Adrenal gland (tissue), 12 donors: ENCODE measurements around the gene SERTAD3. TPM values are rescaled to one million over a fixed set of nuclear protein-coding genes. Genes with fewer than 3 reads are reported as not detected.

Experiments used
- DNase-seq, 7 donors: peaks; one replicate each; pipeline ENCODE4 v3.0.0-alpha.2; 2019 to 2020
- H3K27ac ChIP-seq, 5 donors: fragments of 200-600 bp; sonication (generic) in 4 of 5; 1 replicate in 3 of 5; 2 replicates in 2 of 5; pipeline versions ENCODE4 v1.5.1 to v1.8.0; 2016 to 2020; ENCODE audit warnings: mild to moderate bottlenecking in 1 of 5
- H3K27me3 ChIP-seq: fragments of 200-600 bp; 2 replicates; pipeline ENCODE4 v1.8.0; 2021
- H3K36me3 ChIP-seq, 2 donors: fragments of 200-600 bp; replicated peaks in 1 of 2; 1 replicate in 1 of 2; 2 replicates in 1 of 2; pipeline versions ENCODE4 v1.5.1 to v1.8.0; 2018 to 2022
- H3K4me1 ChIP-seq, 2 donors: fragments of 200-600 bp; replicated peaks in 1 of 2; 1 replicate in 1 of 2; 2 replicates in 1 of 2; pipeline versions ENCODE4 v1.5.1 to v1.8.0; 2018 to 2021
- H3K4me3 ChIP-seq, 4 donors: fragments of 200-600 bp; sonication (generic) in 3 of 4; one replicate each; pipeline ENCODE4 v1.5.1; 2016 to 2018
- H3K9me3 ChIP-seq, 3 donors: fragments of 200-600 bp; sonication (generic) in 1 of 3; replicated peaks in 1 of 3; 1 replicate in 2 of 3; 2 replicates in 1 of 3; pipeline versions ENCODE4 v1.5.1 to v1.8.0; 2016 to 2021
- CTCF ChIP-seq, 6 experiments: fragments of 450-650 bp in 4 of 6; fragments of 200-600 bp in 2 of 6; sonication (generic) in 1 of 6; IDR thresholded peaks; 1 replicate in 5 of 6; 2 replicates in 1 of 6; pipeline versions ENCODE4 v1.5.1 to v1.8.0; 2016 to 2021; ENCODE audit warnings: antibody characterized with exemption in 6 of 6, mild to moderate bottlenecking in 2 of 6, moderate library complexity in 1 of 6
- POLR2A ChIP-seq, 2 donors: fragments of 450-650 bp; IDR thresholded peaks; one replicate each; pipeline ENCODE4 v1.6.1; 2017; ENCODE audit warnings: antibody characterized with exemption in 2 of 2, mild to moderate bottlenecking in 2 of 2, moderate library complexity in 1 of 2
- WGBS, 4 donors: extraction: QIAGEN DNeasy Blood & Tissue Kit in 2 of 4; methylation state at CpG; one replicate each; pipeline versions ENCODE4 v1.1.5 to v1.1.7; 2013 to 2017; 5-methylcytosine and 5-hydroxymethylcytosine counted together
- intact Hi-C, 2 donors: fragments of 100-400 bp; cut with DNase I; formaldehyde crosslinking; loops; one replicate each; pipeline versions ENCODE4 v1.14.1 to v1.15.0; 2022 to 2023
- polyA plus RNA-seq, 3 donors: library from polyadenylated mRNA; stranded (reverse); fragments of 200-250 nt in 2 of 3; fragments of 350-450 nt in 1 of 3; fragmentation: Illumina TruSeq in 1 of 3; extraction: RNeasy Lipid Tissue Mini Kit (QIAGEN cat#74804) in 1 of 3; gene quantifications; one replicate each; pipeline ENCODE4 v1.2.3, GENCODE V29; 2013 to 2014
- total RNA-seq, 9 donors: library from RNA; depleted of rRNA in 4 of 9; stranded (reverse); fragments of >200 nt in 4 of 9; fragments of 120-200 nt in 1 of 9; fragmentation: NEBNext Ultra II Directional in 1 of 9; extraction: Animal tissue kit (Norgen Biotek cat#: 25700) in 1 of 9; gene quantifications; one replicate each; pipeline versions ENCODE4 v1.1.0 to v1.2.4, GENCODE V29; 2013 to 2023
- donor health status: healthy with polysubstance abuse.
- donor health status: Bipolar disorder and iron deficiency.
- donor health status: DM: yes; HTN: yes; CAD: no.
- donor health status: DM: no; HTN: no; CAD: no.
- donor health status: DM: no; HTN: no; CAD: no.
- donor health status: DM: yes; HTN: yes; CAD: no.

SERTAD3 gene
- total and polyA plus RNA-seq, 12 donors = 12.1 to 60.2 (median 29.5) TPM

- no peak overlapping the region for H3K4me3 ChIP-seq
- no peaks in the 10 kb centered on the region for H3K27me3 ChIP-seq
- H3K27ac ChIP-seq = no peak overlapping the region
- intact Hi-C loops = no loop called here
- TF ChIP-seq POLR2A (IDR thresholded peaks at IDR 0.05) = no peak
- no peak for TF ChIP-seq CTCF (IDR thresholded peaks at IDR 0.05)
- WGBS, 4 donors = 88 to 97% (median 95%) methylated on average over 3 of the region's 3 CpGs
- no peaks in the 10 kb centered on the region for H3K36me3 ChIP-seq
- no peak for DNase-seq
- H3K4me1 ChIP-seq = peaks cover 10 to 12% of the 10 kb centered on the region in 2 donors
- H3K9me3 ChIP-seq = no peaks in the 10 kb centered on the region
Measured at GRCh38 chr19:40471111-40471510, 27.0 kb upstream of the SERTAD3 start.

GRCh38 chr19:40469011-40469410 lies 24.9 kb upstream of the SERTAD3 start:
- Histone ChIP-seq H3K9me3 (no peaks in the 10 kb centered on the region), H3K4me1 (peaks cover 21 to 25% of the 10 kb centered on the region in 2 donors), H3K27me3 (no peaks in the 10 kb centered on the region), H3K27ac (no peak overlapping the region), H3K36me3 (no peaks in the 10 kb centered on the region), H3K4me3 (no peak overlapping the region)
- 89 to 94% (median 90%) methylated on average over 6 of the region's 6 CpGs for WGBS, 4 donors
- intact Hi-C loops = loop anchor here in 1 of 2 donors (10.0 kb wide), 1 partner anchor 126 kb away; no protein-coding TSS in a partner anchor
- no peak for DNase-seq
- TF ChIP-seq POLR2A (IDR thresholded peaks at IDR 0.05) (no peak), CTCF (IDR thresholded peaks at IDR 0.05) (no peak)

GRCh38 chr19:40466985-40467734 lies 23.0 kb upstream of the SERTAD3 start, which contains the start of gene SPTBN4:
TSS of gene SPTBN4 (plus strand) at chr19:40467001. CDS start at chr19:40472622, 5,621 bp downstream.
- Histone ChIP-seq H3K9me3 (no peaks in the 10 kb centered on the region), H3K27ac (peak within 1 kb of the TSS in 2 of 5 donors; percentile 66 to 92), H3K4me1 (peaks cover 25 to 29% of the 10 kb centered on the region in 2 donors), H3K4me3 (peak within 1 kb of the TSS in 2 of 4 donors; percentile 32 to 62), H3K27me3 (no peaks in the 10 kb centered on the region), H3K36me3 (no peaks in the 10 kb centered on the region)
- 6 to 55% (median 23%) methylated on average over 5 to 84 of the region's 87 CpGs for WGBS, 4 donors
- intact Hi-C loops = loop anchor here in 1 of 2 donors (10.0 kb wide), 1 partner anchor 128 kb away; no protein-coding TSS in a partner anchor
- DNase-seq = peak in 4 of 7 donors; percentile 12 to 50 (median 38)
- no peak for TF ChIP-seq CTCF (IDR thresholded peaks at IDR 0.05)
- TF ChIP-seq POLR2A (IDR thresholded peaks at IDR 0.05) = no peak

GRCh38 chr19:40466219-40466984 lies 22.3 kb upstream of the SERTAD3 start:
- Histone ChIP-seq H3K27me3 (no peaks in the 10 kb centered on the region), H3K36me3 (no peaks in the 10 kb centered on the region), H3K4me3 (peak overlapping the region in 2 of 4 donors; percentile 22 to 62), H3K9me3 (no peaks in the 10 kb centered on the region), H3K27ac (peak overlapping the region in 2 of 5 donors; percentile 66 to 92), H3K4me1 (peaks cover 25 to 29% of the 10 kb centered on the region in 2 donors)
- TF ChIP-seq POLR2A (IDR thresholded peaks at IDR 0.05) = no peak
- TF ChIP-seq CTCF (IDR thresholded peaks at IDR 0.05) = no peak
- intact Hi-C loops = loop anchor here in 1 of 2 donors (10.0 kb wide), 1 partner anchor 128 kb away; no protein-coding TSS in a partner anchor
- peak in 6 of 7 donors; percentile 42 to 89 (median 60) for DNase-seq
- WGBS, 4 donors = 9 to 22% (median 15%) methylated on average over 14 to 48 of the region's 48 CpGs
